DMS 273 treated with DMSO at 0.1 percent for 48 hours (cell line): ENCODE data around the gene BBS9.
A peak's percentile ranks its signal among the peaks of the same experiment; 100 is the strongest.
"Not testable (repeated sequence)": the region's sequence is repeated elsewhere in the genome, so short reads cannot be mapped to it uniquely, and the experiment has no call there.

ENCODE experiments used
- DNase-seq: peaks from one replicate; lab custom pipeline; 2025; lab: John Stamatoyannopoulos, UW

The BBS9 gene

GRCh38 chr7:33428415-33428814, 299.1 kb downstream of the BBS9 start:
- no peak for DNase-seq

- DNase-seq, result no peak
These were observed 302.2 kb downstream of the BBS9 start for GRCh38 chr7:33431543-33431942.

- no peak for DNase-seq
These were observed 303.5 kb downstream of the BBS9 start for GRCh38 chr7:33432821-33433220.

GRCh38 chr7:33433357-33433756, 304.0 kb downstream of the BBS9 start:
- DNase-seq, result no peak

DNA sequence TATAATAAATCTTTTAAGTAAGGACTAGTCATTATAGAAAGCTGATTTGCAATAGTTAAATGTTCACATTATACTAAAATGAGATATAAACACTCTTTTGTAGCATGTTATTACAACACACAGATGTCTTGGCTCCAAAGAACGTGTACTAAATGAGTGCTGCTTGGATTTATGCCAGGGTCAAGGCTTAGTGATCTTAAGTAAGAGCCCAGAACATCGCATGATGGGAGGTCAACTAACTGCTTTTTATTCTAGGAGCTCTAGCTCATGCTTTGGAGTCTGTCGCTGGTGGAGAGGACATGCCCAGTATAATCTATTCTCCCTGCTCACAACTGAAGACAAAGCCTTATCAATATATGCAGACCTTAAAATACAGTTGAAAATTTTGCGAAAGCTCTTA, 315.1 kb downstream of the BBS9 start:
- DNase-seq, result peak; percentile 10

- DNase-seq, result no peak
These were observed 317.2 kb downstream of the BBS9 start for GRCh38 chr7:33446551-33446950.

GRCh38 chr7:33448035-33448434, 318.7 kb downstream of the BBS9 start:
- no peak for DNase-seq

GRCh38 chr7:33449847-33450246, 320.5 kb downstream of the BBS9 start:
- no peak for DNase-seq

- DNase-seq, result no peak
These were observed 323.6 kb downstream of the BBS9 start for GRCh38 chr7:33452805-33453502.

- DNase-seq, result no peak
These were observed 327.7 kb downstream of the BBS9 start for GRCh38 chr7:33457039-33457438.

GRCh38 chr7:33458581-33458980, 329.2 kb downstream of the BBS9 start:
- no peak for DNase-seq

- DNase-seq, result peak; percentile 82
These were observed 330.0 kb downstream of the BBS9 start for GRCh38 chr7:33459340-33459751.

DNA sequence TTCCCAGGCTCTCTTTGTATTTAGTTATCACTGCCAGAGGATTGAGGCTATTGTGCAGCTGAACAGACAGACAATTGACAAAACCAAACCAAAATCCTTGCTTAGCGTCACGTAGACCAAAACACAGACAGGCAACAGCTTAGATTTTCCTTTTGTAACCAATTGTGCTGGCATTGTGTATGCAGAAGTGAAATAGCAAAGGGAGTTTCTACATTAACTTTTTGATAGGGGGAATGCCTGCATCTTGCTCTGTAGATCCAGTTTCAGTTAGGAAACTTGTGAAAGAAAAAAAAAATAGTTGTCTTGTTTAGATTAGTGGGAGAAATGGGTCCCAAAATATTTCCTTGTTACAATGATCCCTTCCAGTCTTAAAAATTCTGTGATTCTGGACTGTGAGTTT, 333.8 kb downstream of the BBS9 start:
- DNase-seq, result no peak

DNA sequence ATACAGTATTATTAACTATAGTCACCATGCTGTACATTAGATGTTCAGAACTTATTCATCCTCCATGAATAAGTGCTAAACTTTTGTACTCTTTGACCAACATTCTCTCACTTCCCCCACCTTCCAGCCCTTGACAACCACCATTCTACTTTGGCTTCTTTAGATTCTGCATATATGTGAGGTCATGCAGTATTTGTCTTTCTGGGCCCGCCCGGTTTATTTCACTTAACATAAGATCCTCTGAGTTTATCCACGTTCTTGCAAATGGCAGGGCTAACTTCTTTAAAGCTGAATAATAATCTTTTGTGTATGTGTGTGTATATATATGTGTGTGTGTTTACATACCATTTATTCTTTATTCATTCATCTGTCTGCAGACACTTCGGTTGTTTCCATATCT, 336.8 kb downstream of the BBS9 start:
- no peak for DNase-seq

DNA sequence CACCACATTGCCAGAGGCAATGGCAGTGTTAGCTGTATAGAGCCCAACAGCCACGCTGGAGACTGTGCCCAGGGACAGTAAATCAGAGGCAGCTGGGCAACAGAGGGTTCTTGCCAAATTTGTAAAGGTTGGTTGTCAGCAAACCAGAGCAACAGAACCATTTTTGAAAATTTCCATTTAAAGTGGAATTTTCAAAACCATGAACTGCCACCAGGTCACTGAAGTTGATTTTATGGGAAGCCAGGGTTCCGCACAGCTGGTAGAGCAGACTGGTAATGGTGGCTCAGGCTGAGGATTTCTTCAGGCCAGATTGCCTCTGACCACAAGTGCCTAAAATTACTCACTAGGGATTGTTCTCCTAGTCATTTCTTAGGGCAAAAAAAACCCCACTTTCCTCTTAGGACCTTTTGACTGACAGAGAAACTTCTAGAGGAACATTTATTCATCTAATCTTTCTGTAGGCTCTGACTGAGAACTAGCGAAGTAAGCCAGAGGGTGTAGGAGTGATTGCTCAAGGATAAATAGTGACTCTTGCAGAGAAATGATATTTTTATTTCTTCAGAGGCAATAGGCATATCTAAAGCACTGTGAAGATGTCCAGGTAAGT, 342.4 kb downstream of the BBS9 start:
- no peak for DNase-seq

DNA sequence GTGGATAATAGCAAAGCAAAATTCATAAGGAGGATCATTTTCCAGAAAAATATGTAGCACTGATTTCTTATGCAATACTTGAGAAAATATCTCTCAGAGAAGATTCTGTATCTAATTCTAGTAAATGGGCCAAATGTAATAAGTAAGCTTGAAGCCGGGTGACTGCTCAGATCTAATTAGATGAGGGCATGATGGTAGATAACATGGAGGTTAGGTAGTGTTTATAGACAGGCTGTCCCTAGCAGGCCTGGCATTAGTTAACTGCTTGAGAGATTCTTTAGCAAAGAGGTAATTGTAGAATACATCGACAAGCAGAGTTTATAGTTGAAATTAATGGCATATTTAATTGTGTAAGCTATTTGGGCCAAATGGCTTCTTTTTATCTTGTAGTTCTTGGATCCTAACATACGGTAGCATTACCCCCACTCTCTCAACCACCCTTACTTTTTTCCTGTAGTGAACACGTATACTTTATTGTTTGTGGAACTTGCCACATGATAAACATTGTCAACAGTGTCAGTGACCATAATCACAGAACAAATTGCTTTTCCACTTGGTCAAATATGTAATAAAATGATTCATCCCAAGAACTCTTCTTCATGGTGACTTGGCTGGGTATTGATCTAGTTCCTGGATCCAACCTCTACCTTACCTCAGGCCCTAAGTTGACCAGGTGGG, 343.1 kb downstream of the BBS9 start:
- no peak for DNase-seq

DNA sequence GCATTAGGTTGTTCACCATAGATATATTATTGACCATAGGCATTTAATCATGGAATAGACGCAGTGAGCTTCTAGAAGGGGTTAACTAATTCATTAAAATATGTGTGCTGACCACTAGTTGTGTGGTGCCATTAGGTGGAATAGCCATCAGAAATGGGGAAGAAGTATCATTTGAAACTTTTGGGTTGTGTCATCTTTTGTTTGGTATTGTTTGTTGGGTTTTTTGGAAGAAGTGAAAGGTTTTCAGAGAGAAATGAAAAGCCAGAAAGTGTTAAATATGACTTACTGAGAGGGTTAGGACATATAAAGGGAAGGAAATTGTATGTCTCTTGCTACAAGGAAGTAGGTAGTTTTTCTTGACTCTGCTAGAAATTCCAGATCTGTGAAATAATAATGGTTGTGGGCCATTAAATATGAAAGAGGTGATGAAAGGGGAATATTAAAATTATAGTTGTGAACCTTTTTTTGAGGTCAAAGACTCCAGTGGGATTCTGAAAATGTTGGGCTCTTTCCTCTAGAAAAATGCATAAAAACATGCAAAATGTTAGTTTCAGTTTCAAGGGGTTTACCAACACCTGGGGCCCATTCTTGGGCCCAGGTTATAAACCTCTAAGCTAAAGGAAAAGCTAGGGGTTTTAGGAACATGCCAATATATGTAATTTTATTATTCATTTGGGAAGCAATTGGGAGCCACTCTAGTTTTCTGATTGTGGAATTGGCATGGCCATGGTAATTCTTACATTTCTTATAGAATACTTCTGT, 348.5 kb downstream of the BBS9 start:
- DNase-seq, result no peak

- DNase-seq, result not testable (repeated sequence)
These were observed 355.1 kb downstream of the BBS9 start for GRCh38 chr7:33484476-33484875.

GRCh38 chr7:33485747-33486493, 356.6 kb downstream of the BBS9 start:
- DNase-seq, result no peak

- DNase-seq, result no peak
These were observed 357.3 kb downstream of the BBS9 start for GRCh38 chr7:33486633-33487032.

DNA sequence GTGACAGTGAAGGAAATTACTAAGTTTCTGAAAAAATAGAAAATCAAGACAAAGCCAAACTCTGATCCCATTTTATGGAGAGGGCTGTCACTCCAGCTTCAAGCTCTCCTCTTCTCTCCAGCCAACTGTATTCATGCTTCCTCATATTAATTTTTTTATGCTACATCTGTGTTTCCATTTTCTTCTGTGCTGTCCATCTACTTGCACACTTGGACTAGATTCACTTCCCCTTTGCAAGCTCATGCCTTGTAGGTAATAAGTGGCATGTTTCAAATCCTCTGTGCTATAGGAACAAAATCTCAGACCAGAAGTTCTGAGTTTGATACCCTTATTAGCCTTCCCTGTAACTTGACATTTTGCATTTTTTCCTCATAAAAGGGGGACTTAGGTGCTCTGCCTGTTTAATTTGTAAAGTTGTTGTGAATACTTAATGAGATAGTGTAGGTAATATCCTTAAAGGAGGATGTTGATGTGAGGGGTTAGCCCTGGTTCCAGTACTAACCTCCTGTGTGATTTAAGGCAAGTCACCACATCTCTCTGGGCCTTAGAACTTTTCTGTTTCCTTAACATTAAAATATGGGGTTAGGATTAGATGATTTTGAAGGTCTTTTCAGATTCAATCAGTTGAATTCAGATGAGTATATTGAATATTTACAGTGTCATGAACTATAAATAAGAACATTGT, 358.8 kb downstream of the BBS9 start:
- no peak for DNase-seq
